Naive B cell (primary cell): ENCODE measurements around the gene SFMBT1. TPM values are rescaled to one million over a fixed set of nuclear protein-coding genes. Genes with fewer than 3 reads are reported as not detected.
"Not testable (repeated sequence)": the region's sequence is repeated elsewhere in the genome, so short reads cannot be mapped to it uniquely, and the experiment has no call there.

ENCODE experiments used
- ATAC-seq, 2 donors: fragments of 150-1000 bp; cut with Tn5 transposase; 2 replicates each; pipeline ENCODE4 v1.10.0; 2021; ENCODE audit warnings: low read depth in 2 of 2, mild to moderate bottlenecking in 2 of 2, moderate library complexity in 2 of 2
- DNase-seq: peaks from one replicate; pipeline ENCODE4 v3.0.0; 2022
- H3K27ac Mint-ChIP-seq, 6 donors: one replicate each; pipeline ENCODE4 v1.8.0; 2020 to 2022; ENCODE audit warnings: mild to moderate bottlenecking in 6 of 6, mixed read lengths in 6 of 6, moderate library complexity in 5 of 6, inconsistent platforms in 2 of 6
- H3K27me3 Mint-ChIP-seq, 3 donors: one replicate each; pipeline ENCODE4 v1.8.0; 2021 to 2022; ENCODE audit warnings: mixed read lengths in 3 of 3, mild to moderate bottlenecking in 1 of 3
- H3K36me3 Mint-ChIP-seq, 2 donors: one replicate each; pipeline ENCODE4 v1.8.0; 2020 to 2022; ENCODE audit warnings: mixed read lengths in 2 of 2, inconsistent platforms in 1 of 2, mild to moderate bottlenecking in 1 of 2
- H3K4me1 Mint-ChIP-seq, 3 donors: one replicate each; pipeline ENCODE4 v1.8.0; 2020 to 2022; ENCODE audit warnings: mixed read lengths in 3 of 3, inconsistent platforms in 1 of 3, mild to moderate bottlenecking in 1 of 3, moderate library complexity in 1 of 3
- H3K4me3 Mint-ChIP-seq, 8 donors: one replicate each; pipeline ENCODE4 v1.8.0; 2020 to 2022; ENCODE audit warnings: mild to moderate bottlenecking in 8 of 8, mixed read lengths in 8 of 8, moderate library complexity in 8 of 8, inconsistent platforms in 2 of 8
- H3K9me3 Mint-ChIP-seq, 7 donors: one replicate each; pipeline ENCODE4 v1.8.0; 2020 to 2022; ENCODE audit warnings: mixed read lengths in 7 of 7, mild to moderate bottlenecking in 5 of 7, inconsistent platforms in 2 of 7, moderate library complexity in 1 of 7
- polyA plus RNA-seq, 6 donors: library from polyadenylated mRNA; unstranded; fragments of 300-500 nt; fragmentation: Illumina TruSeq; gene quantifications; one replicate each; pipeline ENCODE4 v1.2.3, GENCODE V29; 2021; ENCODE audit warnings: low read depth in 6 of 6

The SFMBT1 gene
- polyA plus RNA-seq, 6 donors from 2014 or later: 2.2 to 22.5 (median 19.6) TPM

DNA sequence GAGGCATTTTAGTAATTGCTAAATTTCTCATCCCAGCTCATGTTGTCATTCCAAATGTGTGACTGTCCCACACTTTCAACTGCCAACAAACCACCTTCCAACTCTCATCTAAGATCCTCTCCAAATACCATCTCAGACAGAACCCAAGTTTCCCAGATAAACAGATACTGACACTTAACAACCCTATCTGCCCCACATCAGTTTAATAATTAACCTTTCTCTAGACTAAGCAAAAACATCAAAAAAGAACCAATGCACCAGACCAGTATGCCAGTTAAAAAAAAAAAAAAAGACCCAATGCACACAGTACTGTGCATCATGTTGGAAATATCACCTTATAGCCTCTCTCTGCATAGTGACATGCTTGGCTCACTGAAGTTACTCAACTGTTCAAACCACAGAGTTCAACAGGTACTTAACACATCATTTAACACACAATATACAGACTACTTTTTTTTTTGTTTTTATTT lies 5.5 kb downstream of the SFMBT1 start:
- Mint-ChIP-seq H3K27ac (peak overlapping the region in 1 of 6 donors; percentile 1), H3K9me3 (no peaks in the 10 kb centered on the region), H3K36me3 (no peaks in the 10 kb centered on the region), H3K27me3 (no peaks in the 10 kb centered on the region), H3K4me3 (peak overlapping the region in 2 of 8 donors; percentile 14 to 44), H3K4me1 (peaks cover 34 to 62% (median 35%) of the 10 kb centered on the region in 3 donors)
- ATAC-seq (no peak), DNase-seq (no peak)

DNA sequence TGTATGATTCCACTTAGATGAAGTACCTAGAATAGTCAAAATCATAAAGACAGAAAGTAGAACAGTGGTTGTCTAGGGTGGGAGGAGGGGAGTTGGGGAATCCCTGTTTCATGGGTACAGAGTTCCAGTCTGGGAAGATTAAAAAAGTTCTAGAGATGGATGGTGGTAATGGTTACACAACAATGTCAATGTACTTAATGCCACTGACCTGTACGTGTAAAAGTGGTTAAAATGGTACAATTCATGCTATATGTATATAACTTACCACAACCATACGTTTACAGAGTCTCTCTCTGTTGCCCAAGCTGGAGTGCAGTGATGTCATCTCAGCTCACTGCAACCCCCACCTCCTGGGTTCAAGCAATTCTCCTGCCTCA lies 6.5 kb downstream of the SFMBT1 start:
- H3K4me3 Mint-ChIP-seq: no peak overlapping the region
- no peaks in the 10 kb centered on the region for H3K36me3 Mint-ChIP-seq
- H3K4me1 Mint-ChIP-seq: peaks cover 33 to 59% (median 34%) of the 10 kb centered on the region in 3 donors
- ATAC-seq (no peak), DNase-seq (no peak)
- no peaks in the 10 kb centered on the region for H3K9me3 Mint-ChIP-seq
- H3K27ac Mint-ChIP-seq: no peak overlapping the region
- H3K27me3 Mint-ChIP-seq: no peaks in the 10 kb centered on the region

DNA sequence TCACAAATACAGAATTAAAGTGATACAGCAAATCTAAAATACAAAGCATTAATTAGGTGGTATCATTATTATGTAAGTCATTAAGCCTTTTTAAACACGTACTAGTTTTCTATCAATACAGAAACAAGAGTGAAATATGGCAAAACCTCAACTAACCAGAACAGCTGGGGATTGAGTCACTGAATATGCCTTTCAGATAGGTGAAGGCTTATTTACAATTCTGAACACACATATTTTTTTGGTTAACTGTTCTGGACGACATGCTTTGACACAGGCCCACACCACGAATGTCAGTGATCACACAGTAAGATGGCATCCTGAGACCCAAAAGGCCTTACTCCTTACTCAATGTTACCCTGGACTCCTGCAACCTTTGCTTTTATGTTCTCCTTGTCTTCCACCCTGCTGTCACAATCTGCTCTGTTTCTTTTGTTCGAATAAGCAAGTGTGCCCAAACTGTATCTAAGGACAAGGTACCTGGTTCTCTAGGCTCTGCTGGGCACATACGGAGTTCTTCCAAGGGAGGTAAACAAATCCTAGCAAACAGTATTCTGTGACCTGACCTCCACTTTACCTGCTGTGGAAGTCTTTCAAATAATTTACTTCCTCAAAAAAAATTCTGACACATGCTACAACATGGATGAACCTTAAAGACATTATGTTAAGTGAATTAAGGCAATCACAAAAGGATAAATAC lies 7.0 kb downstream of the SFMBT1 start:
- Mint-ChIP-seq H3K27ac (no peak overlapping the region), H3K36me3 (no peaks in the 10 kb centered on the region), H3K4me3 (no peak overlapping the region), H3K4me1 (peaks cover 27 to 56% (median 31%) of the 10 kb centered on the region in 3 donors), H3K9me3 (no peaks in the 10 kb centered on the region), H3K27me3 (no peaks in the 10 kb centered on the region)
- no peak for DNase-seq
- ATAC-seq: no peak

DNA sequence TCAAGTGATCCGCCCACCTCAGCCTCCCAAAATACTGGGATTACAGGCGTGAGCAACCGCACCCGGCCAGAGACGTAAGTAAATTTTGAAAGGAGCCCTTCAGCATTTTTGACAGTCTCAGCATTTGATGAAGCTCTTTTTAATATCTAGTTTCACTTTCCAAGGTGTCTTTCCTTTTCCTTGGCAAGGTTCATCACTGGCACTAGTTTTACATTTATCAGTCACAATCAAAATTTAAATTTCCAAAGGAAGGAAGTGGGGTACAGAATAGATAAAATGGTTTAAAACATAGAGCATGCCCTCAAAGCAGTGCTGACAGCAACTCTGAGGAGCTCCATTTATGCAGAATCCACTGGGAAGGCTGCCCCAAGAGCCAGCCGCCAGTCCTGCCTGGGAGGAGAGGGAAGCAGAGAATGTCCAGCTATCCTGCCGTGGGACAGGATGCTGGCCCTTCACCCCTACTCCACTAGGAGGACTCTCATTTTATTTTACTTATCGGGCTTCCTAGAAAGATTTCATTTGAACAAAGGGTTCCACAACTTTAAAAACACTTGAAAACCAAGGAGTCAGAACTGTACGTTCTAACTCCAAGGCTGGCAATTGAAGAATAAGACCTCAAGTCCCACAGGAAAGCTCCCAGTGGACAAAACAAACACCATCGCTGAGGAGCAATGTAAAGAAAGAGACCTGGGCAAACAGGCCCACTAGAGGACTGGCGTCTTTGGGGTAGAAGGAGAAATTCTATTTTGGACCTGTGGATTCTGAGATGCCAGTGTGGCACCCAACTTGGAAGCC lies 9.9 kb downstream of the SFMBT1 start:
- Mint-ChIP-seq H3K36me3 (no peaks in the 10 kb centered on the region), H3K27me3 (no peaks in the 10 kb centered on the region), H3K4me1 (peaks cover 32 to 45% (median 33%) of the 10 kb centered on the region in 3 donors), H3K9me3 (no peaks in the 10 kb centered on the region), H3K27ac (peak overlapping the region in 5 of 6 donors; percentile 5 to 69 (median 24)), H3K4me3 (no peak overlapping the region)
- DNase-seq: no peak
- ATAC-seq: no peak

DNA sequence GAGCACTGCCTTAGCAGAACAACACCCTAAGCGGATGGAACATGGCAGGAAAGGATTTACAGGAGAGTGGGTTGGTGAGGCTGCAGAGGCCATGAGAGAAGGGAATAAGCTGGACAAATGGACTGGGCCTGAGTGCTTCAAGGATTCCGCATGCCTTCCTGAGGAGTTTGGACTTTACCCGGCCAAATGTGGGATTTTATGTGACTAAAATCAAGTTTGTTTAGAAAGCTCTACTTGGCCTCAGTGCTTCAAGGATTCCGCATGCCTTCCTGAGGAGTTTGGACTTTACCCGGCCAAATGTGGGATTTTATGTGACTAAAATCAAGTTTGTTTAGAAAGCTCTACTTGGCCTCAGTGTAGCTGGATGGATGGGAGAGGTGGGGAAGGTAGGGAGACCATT lies 10.9 kb downstream of the SFMBT1 start:
- not testable (repeated sequence) for H3K9me3 Mint-ChIP-seq, DNase-seq, H3K27me3 Mint-ChIP-seq, ATAC-seq, H3K36me3 Mint-ChIP-seq, H3K4me3 Mint-ChIP-seq
- H3K27ac Mint-ChIP-seq: peak overlapping the region in 2 of 6 donors; percentile 26 to 44
- peaks cover 31 to 40% (median 32%) of the 10 kb centered on the region in 3 donors for H3K4me1 Mint-ChIP-seq

DNA sequence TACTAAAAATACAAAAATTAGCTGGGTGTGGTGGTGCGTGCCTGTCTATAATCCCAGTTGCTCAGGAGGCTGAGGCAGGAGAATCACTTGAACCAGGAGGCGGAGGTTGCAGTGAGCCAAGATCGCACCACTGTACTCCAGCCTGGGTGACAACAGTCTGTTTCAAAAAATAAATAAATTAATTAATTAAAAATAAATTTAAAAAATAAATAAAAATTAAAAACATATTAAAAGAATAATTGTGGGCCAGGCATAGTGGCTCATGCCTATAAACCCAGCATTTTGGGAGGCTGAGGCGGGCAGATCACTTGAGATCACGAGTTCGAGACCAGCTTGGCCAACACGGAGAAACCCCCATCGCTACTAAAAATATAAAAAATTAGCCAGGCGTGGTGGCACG lies 11.5 kb downstream of the SFMBT1 start:
- not testable (repeated sequence) for H3K27ac Mint-ChIP-seq, H3K36me3 Mint-ChIP-seq, ATAC-seq, H3K4me3 Mint-ChIP-seq, H3K27me3 Mint-ChIP-seq, H3K9me3 Mint-ChIP-seq, DNase-seq
- peaks cover 31 to 39% (median 32%) of the 10 kb centered on the region in 3 donors for H3K4me1 Mint-ChIP-seq

DNA sequence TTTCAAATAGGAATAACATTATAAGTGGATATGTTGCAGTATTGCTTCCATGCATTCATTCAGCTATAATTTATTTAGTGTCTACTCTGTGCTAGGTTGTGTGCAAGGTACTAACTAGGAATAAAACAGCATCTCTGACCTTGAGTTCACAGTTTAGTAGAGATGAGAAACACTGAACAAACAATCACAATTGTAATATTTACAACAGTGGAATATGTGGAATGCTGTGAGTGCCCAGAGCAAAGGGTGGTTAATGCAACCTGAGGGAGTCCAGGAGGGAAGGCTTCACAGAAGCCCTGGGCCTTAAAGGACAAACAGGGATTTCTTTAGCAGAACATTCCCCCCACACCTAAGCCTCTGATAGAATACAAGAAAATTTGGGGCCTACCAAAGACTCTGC lies 13.3 kb downstream of the SFMBT1 start:
- Mint-ChIP-seq H3K27me3 (no peaks in the 10 kb centered on the region), H3K9me3 (no peaks in the 10 kb centered on the region), H3K4me1 (peaks cover 19 to 37% (median 24%) of the 10 kb centered on the region in 3 donors), H3K27ac (peak overlapping the region in 1 of 6 donors; percentile 58), H3K36me3 (no peaks in the 10 kb centered on the region), H3K4me3 (no peak overlapping the region)
- ATAC-seq (no peak), DNase-seq (no peak)

DNA sequence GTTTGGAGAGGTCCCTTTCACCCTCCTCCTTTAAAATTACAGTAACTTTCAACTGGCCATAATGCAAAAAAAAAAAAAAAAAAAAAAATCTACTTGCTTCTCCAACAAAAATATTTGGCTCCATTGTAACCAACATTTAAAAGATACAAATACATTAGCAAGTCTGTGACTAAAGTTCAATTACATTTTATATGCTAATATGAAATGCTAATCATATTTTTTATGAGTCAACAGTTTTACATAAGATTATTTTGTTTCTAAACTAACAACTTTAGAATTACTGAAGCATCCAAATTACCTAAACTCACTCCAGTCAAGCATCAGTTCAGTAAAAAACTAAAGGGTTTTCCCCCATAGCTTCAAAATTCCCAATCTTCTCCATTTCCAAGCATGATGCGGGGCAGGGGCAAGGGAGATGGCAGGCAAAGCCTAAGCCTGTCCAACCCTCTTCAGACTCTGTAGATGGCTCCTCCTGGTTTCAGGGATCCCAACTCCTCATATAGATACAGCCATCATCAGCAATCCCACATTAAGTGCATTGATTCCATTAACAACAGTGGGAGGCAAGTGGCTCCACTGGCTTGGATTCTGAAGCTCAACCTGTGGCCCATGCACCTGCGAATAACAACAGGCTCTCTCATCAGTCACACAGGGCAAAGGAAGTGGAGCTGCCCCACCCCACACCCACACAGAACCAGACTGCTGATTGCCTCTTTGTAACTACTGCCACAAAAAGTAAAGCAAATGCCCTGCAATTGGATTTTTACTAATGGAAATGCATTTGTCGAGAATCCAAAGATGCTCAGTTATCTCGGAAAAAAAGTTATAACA lies 15.0 kb downstream of the SFMBT1 start:
- H3K36me3 Mint-ChIP-seq: no peaks in the 10 kb centered on the region
- peak; percentile 76 to 84 for ATAC-seq
- H3K9me3 Mint-ChIP-seq: no peaks in the 10 kb centered on the region
- peak overlapping the region in 7 of 8 donors; percentile 2 to 73 (median 53) for H3K4me3 Mint-ChIP-seq
- H3K27ac Mint-ChIP-seq: peak overlapping the region in 5 of 6 donors; percentile 2 to 80 (median 14)
- H3K27me3 Mint-ChIP-seq: no peaks in the 10 kb centered on the region
- DNase-seq: peak; percentile 14
- peaks cover 18 to 31% (median 22%) of the 10 kb centered on the region in 3 donors for H3K4me1 Mint-ChIP-seq

DNA sequence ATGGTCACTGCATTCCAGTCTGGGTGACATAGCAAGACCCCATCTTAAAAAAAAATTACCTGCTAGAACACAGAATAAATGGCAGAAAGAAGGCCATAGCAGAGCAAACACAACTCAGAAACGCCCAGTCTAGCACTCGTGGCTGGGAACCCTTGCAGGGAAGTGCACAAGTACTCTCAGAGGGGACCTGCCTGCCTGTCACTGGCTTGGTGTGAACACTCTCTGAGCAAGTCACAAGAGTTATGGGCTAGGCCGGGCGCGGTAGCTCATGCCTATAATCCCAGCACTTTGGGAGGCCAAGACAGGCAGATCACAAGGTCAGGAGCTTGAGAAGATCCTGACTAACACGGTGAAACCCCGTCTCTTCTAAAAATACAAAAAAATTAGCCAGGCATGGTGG lies 17.2 kb downstream of the SFMBT1 start:
- Mint-ChIP-seq H3K27me3 (no peaks in the 10 kb centered on the region), H3K4me1 (peaks cover 23 to 38% (median 33%) of the 10 kb centered on the region in 3 donors), H3K4me3 (peak overlapping the region in 1 of 8 donors; percentile 40), H3K27ac (peak overlapping the region in 1 of 6 donors; percentile 38), H3K36me3 (no peaks in the 10 kb centered on the region), H3K9me3 (no peaks in the 10 kb centered on the region)
- no peak for DNase-seq
- ATAC-seq: no peak

DNA sequence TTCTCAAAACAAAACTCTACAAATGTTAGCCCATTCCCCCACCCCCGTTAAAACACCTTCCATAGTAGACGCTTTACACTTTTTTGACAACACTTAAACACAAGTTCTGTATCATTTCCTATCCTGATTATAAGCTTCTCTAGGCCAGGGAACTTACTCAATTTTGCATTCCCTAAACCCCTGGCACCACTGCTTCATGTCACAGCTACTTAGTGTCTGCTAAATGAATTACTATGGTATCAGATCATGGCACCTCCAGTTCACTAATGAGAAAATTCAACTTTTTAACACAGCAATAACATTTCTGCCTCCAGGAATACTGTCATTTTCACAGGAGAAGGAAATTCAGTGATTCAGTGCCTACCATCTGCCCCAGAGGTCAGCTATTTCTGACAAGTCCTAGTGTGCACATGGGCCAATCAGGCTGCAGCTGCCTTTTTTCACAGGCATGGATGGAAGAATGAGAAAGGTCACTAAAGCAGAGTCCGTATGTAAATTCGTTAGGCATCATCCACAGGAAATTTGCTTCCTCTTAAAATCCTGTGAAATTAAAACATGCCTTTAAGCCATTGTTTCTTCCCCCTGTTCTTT lies 18.5 kb downstream of the SFMBT1 start:
- no peak for DNase-seq
- H3K27ac Mint-ChIP-seq: no peak overlapping the region
- H3K4me1 Mint-ChIP-seq: peaks cover 23 to 45% (median 42%) of the 10 kb centered on the region in 3 donors
- ATAC-seq: no peak
- peaks cover 0 to 3% of the 10 kb centered on the region in 2 donors for H3K36me3 Mint-ChIP-seq
- H3K27me3 Mint-ChIP-seq: no peaks in the 10 kb centered on the region
- H3K4me3 Mint-ChIP-seq: no peak overlapping the region
- H3K9me3 Mint-ChIP-seq: no peaks in the 10 kb centered on the region

DNA sequence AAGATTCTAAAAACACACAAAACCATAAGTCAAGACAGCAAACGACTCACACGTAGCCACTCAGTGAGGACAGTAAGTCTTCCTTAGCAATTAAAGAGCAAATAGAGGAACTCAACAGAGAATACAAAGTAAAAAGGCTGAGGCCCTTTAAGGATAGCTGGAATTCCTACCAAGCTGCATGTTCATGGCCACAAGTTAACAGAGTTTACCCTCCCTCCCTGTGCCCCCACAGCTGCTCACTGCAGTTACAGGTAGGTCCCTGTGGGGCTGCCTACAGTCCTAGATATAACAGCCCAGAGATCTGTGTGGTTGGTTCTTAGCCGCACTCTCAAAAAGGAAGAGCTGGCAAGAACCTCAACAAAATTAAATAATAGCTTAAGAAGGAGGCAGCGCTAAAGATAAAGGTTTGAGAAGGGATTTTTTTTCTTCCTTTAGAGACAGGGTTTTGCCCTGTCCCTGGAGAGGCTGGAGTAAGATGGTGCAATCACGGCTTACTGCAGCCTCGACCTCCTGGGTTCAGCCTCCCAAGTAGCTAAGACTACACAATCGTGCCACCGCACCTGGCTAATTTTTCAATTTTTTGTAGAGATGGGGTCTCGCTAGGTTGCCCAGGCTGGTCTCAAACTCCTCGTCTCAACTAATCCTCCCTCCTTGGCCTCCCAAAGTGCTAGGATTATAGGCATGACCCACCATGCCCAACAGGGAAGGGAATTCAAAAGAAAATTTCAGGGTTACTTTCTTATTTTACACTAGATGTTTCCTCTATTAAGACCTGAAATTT lies 19.3 kb downstream of the SFMBT1 start:
- Mint-ChIP-seq H3K4me1 (peaks cover 23 to 46% (median 39%) of the 10 kb centered on the region in 3 donors), H3K36me3 (peaks cover 0 to 4% of the 10 kb centered on the region in 2 donors), H3K27ac (no peak overlapping the region), H3K9me3 (no peaks in the 10 kb centered on the region), H3K4me3 (no peak overlapping the region), H3K27me3 (no peaks in the 10 kb centered on the region)
- DNase-seq (no peak), ATAC-seq (peak in 1 of 2 donors; percentile 53)

DNA sequence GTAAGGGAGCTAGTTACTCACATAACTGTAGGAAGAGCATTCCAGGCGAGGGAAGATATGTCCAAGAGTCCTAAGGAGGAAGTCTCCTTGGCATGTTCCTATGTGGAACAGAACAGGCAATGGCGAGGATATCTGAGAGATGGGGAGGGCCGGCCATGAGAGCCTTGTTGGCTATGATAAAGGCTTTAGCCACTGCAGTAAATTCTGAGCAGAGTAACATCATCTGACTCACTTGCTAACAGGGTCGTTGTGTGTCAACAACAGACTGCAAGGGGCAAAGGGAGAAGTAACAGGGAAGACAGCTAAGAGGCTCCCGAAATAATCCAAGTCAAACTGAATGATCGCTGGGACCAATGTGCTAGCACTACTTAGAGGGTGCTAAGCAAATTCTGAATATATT lies 21.6 kb downstream of the SFMBT1 start:
- no peak overlapping the region for H3K4me3 Mint-ChIP-seq
- ATAC-seq: no peak
- H3K36me3 Mint-ChIP-seq: peaks cover 0 to 4% of the 10 kb centered on the region in 2 donors
- H3K27ac Mint-ChIP-seq: peak overlapping the region in 2 of 6 donors; percentile 9 to 34
- no peaks in the 10 kb centered on the region for H3K9me3 Mint-ChIP-seq
- peaks cover 24 to 51% (median 42%) of the 10 kb centered on the region in 3 donors for H3K4me1 Mint-ChIP-seq
- no peaks in the 10 kb centered on the region for H3K27me3 Mint-ChIP-seq
- DNase-seq: no peak
